ENCODE results near the gene MTRFR.
A peak's percentile ranks its signal among the peaks of the same experiment; 100 is the strongest.

The MTRFR gene

DNA sequence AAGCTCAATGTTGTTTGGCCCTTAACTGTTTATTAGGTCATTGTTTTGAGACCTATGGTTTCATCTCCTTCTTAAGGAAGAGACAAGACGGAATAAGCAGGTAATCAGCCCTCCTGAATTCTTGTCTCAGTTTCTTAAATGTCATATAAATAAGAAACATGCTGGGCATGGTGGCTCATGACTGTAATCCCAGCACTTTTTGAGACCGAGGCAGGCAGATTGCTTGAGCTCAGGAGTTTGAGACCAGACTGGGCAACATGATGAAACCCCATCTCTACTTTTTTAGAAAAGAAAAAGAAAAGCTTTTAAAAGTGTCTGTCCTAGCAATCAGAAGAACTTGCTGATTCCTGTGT lies 5.1 kb downstream of the MTRFR start:
- Histone ChIP-seq H3K9ac (no peak overlapping the region), H3K79me2 (ENCODE audit: insufficient read depth, low read depth) (peaks cover 36% of the 10 kb centered on the region), H3K27me3 (ENCODE audit: insufficient read depth, low read depth) (no peaks in the 10 kb centered on the region), H3K4me2 (no peak overlapping the region), H2AFZ (ENCODE audit: low read depth) (no peak overlapping the region), H3K27ac (no peak overlapping the region; the same call in 1 of the 2 replicates), H3K4me3 (IDR thresholded peaks at IDR 0.05; ENCODE audit: insufficient read depth, low read depth, low read length) (no peak overlapping the region), H3K4me1 (ENCODE audit: low read depth, poor library complexity, severe bottlenecking) (peaks cover 9% of the 10 kb centered on the region), H3K36me3 (ENCODE audit: insufficient read depth) (no peaks in the 10 kb centered on the region), H4K20me1 (ENCODE audit: insufficient read depth) (no peaks in the 10 kb centered on the region)
- TF ChIP-seq, protein P1, sequence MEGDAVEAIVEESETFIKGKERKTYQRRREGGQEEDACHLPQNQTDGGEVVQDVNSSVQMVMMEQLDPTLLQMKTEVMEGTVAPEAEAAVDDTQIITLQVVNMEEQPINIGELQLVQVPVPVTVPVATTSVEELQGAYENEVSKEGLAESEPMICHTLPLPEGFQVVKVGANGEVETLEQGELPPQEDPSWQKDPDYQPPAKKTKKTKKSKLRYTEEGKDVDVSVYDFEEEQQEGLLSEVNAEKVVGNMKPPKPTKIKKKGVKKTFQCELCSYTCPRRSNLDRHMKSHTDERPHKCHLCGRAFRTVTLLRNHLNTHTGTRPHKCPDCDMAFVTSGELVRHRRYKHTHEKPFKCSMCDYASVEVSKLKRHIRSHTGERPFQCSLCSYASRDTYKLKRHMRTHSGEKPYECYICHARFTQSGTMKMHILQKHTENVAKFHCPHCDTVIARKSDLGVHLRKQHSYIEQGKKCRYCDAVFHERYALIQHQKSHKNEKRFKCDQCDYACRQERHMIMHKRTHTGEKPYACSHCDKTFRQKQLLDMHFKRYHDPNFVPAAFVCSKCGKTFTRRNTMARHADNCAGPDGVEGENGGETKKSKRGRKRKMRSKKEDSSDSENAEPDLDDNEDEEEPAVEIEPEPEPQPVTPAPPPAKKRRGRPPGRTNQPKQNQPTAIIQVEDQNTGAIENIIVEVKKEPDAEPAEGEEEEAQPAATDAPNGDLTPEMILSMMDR (conservative IDR thresholded peaks at IDR 0.05; ENCODE audit: low read depth, low read length), result 0 out of 2 replicates have a peak, but pooled peaks have one; percentile 3

DNA sequence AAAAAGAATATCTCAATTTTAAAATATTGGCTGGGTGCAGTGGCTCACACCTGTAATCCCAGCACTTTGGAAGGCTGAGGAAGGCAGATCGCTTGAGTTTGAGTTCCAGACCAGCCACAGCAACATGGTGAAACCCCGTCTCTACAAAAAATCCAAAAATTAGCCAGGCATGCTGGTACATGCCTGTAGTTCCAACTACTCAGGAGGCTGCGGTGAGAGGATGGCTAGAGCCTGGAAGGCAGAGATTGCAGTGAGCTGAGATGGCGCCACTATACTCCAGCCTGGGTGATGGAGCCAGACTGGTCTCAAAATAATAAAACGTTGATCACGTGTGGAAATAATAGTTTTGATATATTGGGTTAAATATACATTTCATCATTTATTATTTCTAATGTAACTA lies 5.7 kb downstream of the MTRFR start:
- peaks cover 9% of the 10 kb centered on the region for H3K4me1 ChIP-seq (ENCODE audit: low read depth, poor library complexity, severe bottlenecking)
- peaks cover 30% of the 10 kb centered on the region for H3K79me2 ChIP-seq (ENCODE audit: insufficient read depth, low read depth)
- no peaks in the 10 kb centered on the region for H3K36me3 ChIP-seq (ENCODE audit: insufficient read depth)
- TF ChIP-seq, protein P1 (conservative IDR thresholded peaks at IDR 0.05; ENCODE audit: low read depth, low read length), result no peak
- no peak overlapping the region for H3K27ac ChIP-seq
- H4K20me1 ChIP-seq (ENCODE audit: insufficient read depth), result no peaks in the 10 kb centered on the region
- no peaks in the 10 kb centered on the region for H3K27me3 ChIP-seq (ENCODE audit: insufficient read depth, low read depth)
- H2AFZ ChIP-seq (ENCODE audit: low read depth), result no peak overlapping the region
- no peak overlapping the region for H3K4me3 ChIP-seq (IDR thresholded peaks at IDR 0.05; ENCODE audit: insufficient read depth, low read depth, low read length)
- no peak overlapping the region for H3K4me2 ChIP-seq
- no peak overlapping the region for H3K9ac ChIP-seq

DNA sequence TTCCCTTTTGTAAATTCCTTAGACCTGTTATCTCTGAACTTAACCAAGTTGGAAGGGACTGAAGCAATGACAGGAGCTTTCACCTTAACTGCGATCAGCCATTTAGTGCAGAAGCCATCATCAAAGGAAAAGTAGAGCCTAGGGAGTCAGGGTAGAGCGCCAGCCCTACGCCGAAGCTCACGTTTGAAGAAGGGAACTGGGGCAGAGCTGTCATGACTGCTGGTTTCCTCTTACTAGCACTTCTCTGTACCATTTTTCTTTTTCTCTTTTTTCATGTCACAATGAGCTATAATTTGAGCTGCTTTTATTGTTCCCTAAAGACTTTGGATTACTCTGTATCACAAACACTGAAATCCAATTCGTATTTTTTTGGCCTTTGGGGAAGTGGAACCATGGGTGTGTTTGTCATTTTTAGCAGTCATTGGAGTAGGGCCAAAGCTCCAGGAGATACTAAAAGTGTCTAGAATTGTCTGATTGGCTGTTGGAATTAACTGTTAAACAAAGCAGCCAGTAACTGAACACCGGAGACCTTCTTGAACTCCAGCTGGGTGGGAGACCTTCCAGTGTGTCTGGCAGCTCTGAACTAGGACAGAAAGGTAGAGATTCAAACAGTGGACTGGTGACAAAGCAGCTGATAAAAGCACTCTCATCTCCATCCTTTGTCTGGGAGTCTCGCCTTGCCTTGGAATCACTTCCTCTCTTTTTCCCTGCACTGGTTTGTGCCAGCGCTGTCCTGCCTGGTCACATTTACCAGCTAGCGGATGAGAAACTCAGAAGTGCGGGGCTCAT lies 9.1 kb downstream of the MTRFR start:
- no peak overlapping the region for H3K4me2 ChIP-seq
- no peak overlapping the region for H3K27ac ChIP-seq
- no peak overlapping the region for H2AFZ ChIP-seq (ENCODE audit: low read depth)
- TF ChIP-seq, protein P1 (conservative IDR thresholded peaks at IDR 0.05; ENCODE audit: low read depth, low read length), result no peak
- H3K9ac ChIP-seq, result no peak overlapping the region
- no peak overlapping the region for H3K4me3 ChIP-seq (IDR thresholded peaks at IDR 0.05; ENCODE audit: insufficient read depth, low read depth, low read length)
- no peaks in the 10 kb centered on the region for H3K36me3 ChIP-seq (ENCODE audit: insufficient read depth)
- H3K79me2 ChIP-seq (ENCODE audit: insufficient read depth, low read depth), result peaks cover 11% of the 10 kb centered on the region; the same call in 1 of the 2 replicates
- no peaks in the 10 kb centered on the region for H3K4me1 ChIP-seq (ENCODE audit: low read depth, poor library complexity, severe bottlenecking)
- H4K20me1 ChIP-seq (ENCODE audit: insufficient read depth), result no peaks in the 10 kb centered on the region
- no peaks in the 10 kb centered on the region for H3K27me3 ChIP-seq (ENCODE audit: insufficient read depth, low read depth)

DNA sequence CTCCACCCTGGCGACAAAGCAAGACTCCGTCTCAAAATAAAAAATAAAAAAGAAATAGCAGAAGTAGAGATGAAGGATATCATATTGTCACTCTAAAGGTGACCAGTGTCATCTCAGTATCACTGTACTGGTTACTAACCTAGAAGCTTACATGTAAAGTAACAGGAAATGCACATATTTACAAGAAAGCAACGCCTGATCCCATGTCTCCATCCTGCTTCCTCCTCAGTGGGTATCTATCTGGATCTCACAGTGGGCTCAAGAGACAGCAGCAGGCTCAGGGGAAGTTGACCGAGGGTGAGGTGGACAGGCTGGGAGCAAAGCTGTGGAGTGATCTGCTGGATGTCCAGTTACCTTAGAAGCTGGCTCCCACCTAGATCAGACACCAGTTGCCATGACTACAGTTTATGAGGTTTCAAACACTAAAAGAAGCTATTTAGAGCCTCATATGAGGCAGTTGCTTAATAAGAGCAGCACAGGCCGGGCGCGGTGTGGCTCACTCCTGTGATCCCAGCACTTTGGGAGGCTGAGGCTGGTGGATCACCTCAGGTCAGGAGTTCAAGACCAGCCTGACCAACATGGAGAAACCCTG lies 10.5 kb downstream of the MTRFR start:
- Histone ChIP-seq H4K20me1 (ENCODE audit: insufficient read depth) (no peaks in the 10 kb centered on the region), H3K79me2 (ENCODE audit: insufficient read depth, low read depth) (peaks cover 12% of the 10 kb centered on the region; the same call in 1 of the 2 replicates), H3K9ac (no peak overlapping the region), H3K27ac (no peak overlapping the region), H3K4me2 (no peak overlapping the region), H3K27me3 (ENCODE audit: insufficient read depth, low read depth) (no peaks in the 10 kb centered on the region), H2AFZ (ENCODE audit: low read depth) (no peak overlapping the region), H3K4me3 (IDR thresholded peaks at IDR 0.05; ENCODE audit: insufficient read depth, low read depth, low read length) (no peak overlapping the region), H3K36me3 (ENCODE audit: insufficient read depth) (no peaks in the 10 kb centered on the region), H3K4me1 (ENCODE audit: low read depth, poor library complexity, severe bottlenecking) (no peaks in the 10 kb centered on the region)
- TF ChIP-seq, protein P1 (conservative IDR thresholded peaks at IDR 0.05; ENCODE audit: low read depth, low read length), result no peak
